H7 (cell line): ENCODE measurements around the gene AARS1. TPM values are rescaled to one million over a fixed set of nuclear protein-coding genes. Genes with fewer than 3 reads are reported as not detected.
A peak's percentile ranks its signal among the peaks of the same experiment; 100 is the strongest.
"Not testable (repeated sequence)": the region's sequence is repeated elsewhere in the genome, so short reads cannot be mapped to it uniquely, and the experiment has no call there.

ENCODE experiments used
- DNase-seq: peaks from one replicate; pipeline ENCODE4 v3.0.0; 2012
- H3K27me3 ChIP-seq: 2 replicates; pipeline ENCODE4 v1.6.0; 2011; ENCODE audit warnings: mild to moderate bottlenecking, low read length; ENCODE audit not compliant: control insufficient read depth, insufficient read depth
- H3K36me3 ChIP-seq: replicated peaks from 2 replicates; pipeline ENCODE4 v1.5.1; 2011; ENCODE audit warnings: low read length; ENCODE audit not compliant: control insufficient read depth, insufficient read depth
- H3K4me3 ChIP-seq: 2 replicates; pipeline ENCODE4 v1.5.1; 2011; ENCODE audit warnings: low read depth, mild to moderate bottlenecking, control low read depth, low read length, moderate library complexity; ENCODE audit not compliant: insufficient read depth
- total RNA-seq: library from RNA; depleted of rRNA; stranded (reverse); fragments of >200 nt; shearing (Covaris generic); gene quantifications from 2 replicates; pipeline ENCODE4 v1.2.3, GENCODE V29; 2014; rRNA removed

AARS1 gene
- total RNA-seq, result 149 and 178 TPM in 2 replicates

DNA sequence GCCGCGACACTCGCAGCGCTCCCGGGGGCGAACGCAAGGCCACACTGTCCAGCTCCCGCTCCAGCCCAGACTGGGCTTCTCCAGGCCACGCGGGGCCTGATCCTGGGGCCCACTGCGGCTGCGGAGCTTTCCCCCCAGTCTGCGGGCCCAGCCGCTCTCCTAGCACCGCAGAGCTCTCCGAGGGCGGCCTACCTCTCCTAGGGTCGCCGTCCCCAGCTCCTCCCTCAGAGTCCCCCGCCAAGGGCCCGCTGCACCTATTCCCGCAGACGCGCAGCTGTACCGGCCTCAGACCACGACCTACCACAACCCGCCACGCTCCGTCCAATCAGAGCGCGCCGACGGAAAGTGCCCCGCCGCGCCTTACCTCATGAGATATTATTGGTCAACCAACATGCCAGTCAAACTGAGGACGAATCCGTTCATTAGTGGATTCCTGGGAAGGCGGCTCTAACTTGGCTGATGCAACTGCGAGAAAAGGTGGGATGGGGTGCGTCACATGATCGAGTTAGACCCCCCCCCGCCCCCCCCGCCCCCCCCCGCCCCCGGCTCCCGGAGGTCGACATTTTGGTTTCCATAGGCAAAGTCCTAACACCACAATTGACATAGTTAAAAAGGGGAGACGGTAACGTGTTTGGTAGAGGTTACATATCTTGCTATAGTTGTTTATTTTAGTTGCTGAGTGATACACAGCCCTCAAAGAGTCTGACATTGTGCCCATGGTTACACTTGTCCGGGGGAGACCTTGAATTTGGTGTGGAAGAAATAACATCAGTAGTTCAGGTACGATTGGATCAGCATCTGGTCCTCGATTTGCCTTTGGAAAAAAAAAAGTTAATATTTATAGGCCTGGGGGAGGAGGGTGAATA, at the start of gene AARS1:
Gene AARS1 (minus strand): TSS at position 278 of the 866 bp plus-strand sequence. CDS start 6,743 bp downstream, outside the sequence.
- Histone ChIP-seq H3K4me3 (peak within 1 kb of the TSS; percentile 100), H3K36me3 (peaks cover 7% of the 10 kb centered on the region), H3K27me3 (no peaks in the 10 kb centered on the region)
- DNase-seq, result peak; percentile 99

DNA sequence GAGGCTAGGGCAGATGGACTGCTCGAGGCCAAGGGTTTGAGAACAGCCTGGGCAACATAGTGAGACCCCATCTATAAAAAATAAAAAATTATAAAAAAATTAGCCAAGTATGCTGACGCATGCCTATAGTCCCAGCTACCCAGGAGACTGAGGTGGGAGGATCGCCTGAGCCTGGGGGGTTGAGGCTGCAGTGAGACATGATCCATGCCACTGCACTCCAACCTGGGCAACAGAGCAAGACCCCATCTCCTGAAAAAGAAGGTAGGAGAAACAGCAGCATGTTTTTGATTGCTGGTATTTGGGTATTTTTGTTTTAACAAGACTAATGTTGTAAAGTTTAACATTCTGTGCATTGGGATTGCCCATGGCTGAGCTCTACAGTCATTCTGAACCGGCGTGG, 48.5 kb upstream of the AARS1 start:
- DNase-seq, result no peak
- Histone ChIP-seq H3K27me3 (no peaks in the 10 kb centered on the region), H3K36me3 (peaks cover 12% of the 10 kb centered on the region), H3K4me3 (no peak overlapping the region)

- peaks cover 19% of the 10 kb centered on the region for H3K36me3 ChIP-seq
- H3K4me3 ChIP-seq, H3K27me3 ChIP-seq, DNase-seq: not testable (repeated sequence)
These were observed 43.4 kb upstream of the AARS1 start for GRCh38 chr16:70332728-70333127.

- Histone ChIP-seq H3K4me3 (no peak overlapping the region), H3K27me3 (no peaks in the 10 kb centered on the region), H3K36me3 (peaks cover 19% of the 10 kb centered on the region)
- peak; percentile 58 for DNase-seq
These were observed 42.5 kb upstream of the AARS1 start for GRCh38 chr16:70331588-70332358.

- Histone ChIP-seq H3K36me3 (peaks cover 19% of the 10 kb centered on the region), H3K27me3 (no peaks in the 10 kb centered on the region), H3K4me3 (no peak overlapping the region)
- no peak for DNase-seq
These were observed 41.8 kb upstream of the AARS1 start for GRCh38 chr16:70331091-70331490.

DNA sequence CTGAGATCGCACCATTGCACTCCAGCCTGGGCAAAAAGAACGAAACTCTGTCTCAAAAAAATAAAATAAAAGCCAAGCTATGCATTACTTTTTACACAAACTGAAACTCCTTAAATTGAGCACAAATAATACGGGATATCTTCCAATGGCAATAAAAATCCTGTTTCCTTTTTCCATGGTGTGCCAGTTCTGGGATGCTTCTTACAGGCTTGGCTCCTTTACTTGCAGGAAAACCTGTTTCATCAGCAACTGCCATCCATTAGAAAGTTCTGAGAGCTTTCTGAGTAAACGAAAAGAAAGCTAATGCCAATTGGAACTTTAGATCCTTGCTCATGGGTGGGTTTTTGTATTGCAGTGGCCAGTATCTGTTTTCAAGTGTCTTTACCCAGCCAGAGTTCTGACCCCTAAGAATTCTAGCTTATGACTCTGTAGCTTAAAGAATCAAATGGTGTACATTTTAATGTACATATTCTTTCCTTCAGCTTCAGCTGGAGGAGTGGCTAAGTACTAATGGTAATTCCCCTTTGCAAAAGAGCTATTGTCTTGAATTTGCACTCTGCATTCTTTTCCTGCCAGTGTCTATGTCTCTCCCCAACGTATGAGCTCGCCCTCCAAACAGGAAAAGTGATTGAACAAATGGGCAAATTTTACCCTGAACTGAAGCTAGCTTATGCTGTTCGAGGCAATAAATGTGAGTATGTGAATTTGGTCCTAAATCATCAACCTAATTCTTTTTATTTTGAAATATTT, 35.9 kb upstream of the AARS1 start:
- DNase-seq, result no peak
- Histone ChIP-seq H3K4me3 (no peak overlapping the region), H3K27me3 (no peaks in the 10 kb centered on the region), H3K36me3 (peaks cover 9% of the 10 kb centered on the region)

- Histone ChIP-seq H3K36me3 (peaks cover 14% of the 10 kb centered on the region), H3K27me3 (no peaks in the 10 kb centered on the region), H3K4me3 (no peak overlapping the region)
- DNase-seq, result no peak
These were observed 30.8 kb upstream of the AARS1 start for GRCh38 chr16:70320121-70320520.

GRCh38 chr16:70307726-70308125, 18.4 kb upstream of the AARS1 start:
- H3K4me3 ChIP-seq, H3K27me3 ChIP-seq, DNase-seq, H3K36me3 ChIP-seq: not testable (repeated sequence)

GRCh38 chr16:70306880-70307279, 17.6 kb upstream of the AARS1 start:
- no peak for DNase-seq
- Histone ChIP-seq H3K36me3 (no peaks in the 10 kb centered on the region; the same call in 1 of the 2 replicates), H3K27me3 (no peaks in the 10 kb centered on the region), H3K4me3 (no peak overlapping the region)

DNA sequence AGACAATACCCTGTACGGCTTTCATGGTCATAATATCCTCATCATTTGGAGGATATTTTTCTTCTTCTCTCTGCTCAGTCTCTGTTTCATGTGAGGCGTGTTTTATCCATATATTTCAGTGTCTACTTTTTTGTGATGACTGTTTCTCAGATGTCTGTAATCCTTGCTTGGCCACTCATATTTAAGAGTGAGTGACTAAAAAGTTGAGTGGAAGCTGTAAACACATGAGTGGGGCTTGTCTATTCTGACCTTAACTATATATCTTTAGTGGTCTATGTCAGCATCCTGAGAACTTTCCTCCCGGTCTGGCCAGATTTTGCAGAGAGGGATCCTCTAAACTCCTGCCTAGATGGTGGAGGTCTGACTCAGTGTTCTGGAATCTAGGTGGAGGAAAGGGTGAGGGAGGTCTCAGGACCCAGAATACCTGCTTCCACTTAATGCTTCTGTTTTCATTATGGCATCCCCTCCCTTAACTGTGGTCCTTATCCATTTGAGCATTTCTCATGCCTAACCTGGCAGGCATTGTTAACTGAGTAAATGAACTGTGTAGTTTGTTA, 15.7 kb upstream of the AARS1 start:
- H3K36me3 ChIP-seq, result no peaks in the 10 kb centered on the region; the same call in 1 of the 2 replicates
- no peaks in the 10 kb centered on the region for H3K27me3 ChIP-seq
- DNase-seq, result no peak
- no peak overlapping the region for H3K4me3 ChIP-seq

- DNase-seq, result no peak
- H3K27me3 ChIP-seq, result no peaks in the 10 kb centered on the region
- H3K36me3 ChIP-seq, result no peaks in the 10 kb centered on the region; the same call in 1 of the 2 replicates
- no peak overlapping the region for H3K4me3 ChIP-seq
These were observed 13.4 kb upstream of the AARS1 start for GRCh38 chr16:70302745-70303144.

- no peak for DNase-seq
- H3K4me3 ChIP-seq, result no peak overlapping the region
- H3K36me3 ChIP-seq, result no peaks in the 10 kb centered on the region; the same call in 1 of the 2 replicates
- no peaks in the 10 kb centered on the region for H3K27me3 ChIP-seq
These were observed 11.8 kb upstream of the AARS1 start for GRCh38 chr16:70301121-70301520.

DNA sequence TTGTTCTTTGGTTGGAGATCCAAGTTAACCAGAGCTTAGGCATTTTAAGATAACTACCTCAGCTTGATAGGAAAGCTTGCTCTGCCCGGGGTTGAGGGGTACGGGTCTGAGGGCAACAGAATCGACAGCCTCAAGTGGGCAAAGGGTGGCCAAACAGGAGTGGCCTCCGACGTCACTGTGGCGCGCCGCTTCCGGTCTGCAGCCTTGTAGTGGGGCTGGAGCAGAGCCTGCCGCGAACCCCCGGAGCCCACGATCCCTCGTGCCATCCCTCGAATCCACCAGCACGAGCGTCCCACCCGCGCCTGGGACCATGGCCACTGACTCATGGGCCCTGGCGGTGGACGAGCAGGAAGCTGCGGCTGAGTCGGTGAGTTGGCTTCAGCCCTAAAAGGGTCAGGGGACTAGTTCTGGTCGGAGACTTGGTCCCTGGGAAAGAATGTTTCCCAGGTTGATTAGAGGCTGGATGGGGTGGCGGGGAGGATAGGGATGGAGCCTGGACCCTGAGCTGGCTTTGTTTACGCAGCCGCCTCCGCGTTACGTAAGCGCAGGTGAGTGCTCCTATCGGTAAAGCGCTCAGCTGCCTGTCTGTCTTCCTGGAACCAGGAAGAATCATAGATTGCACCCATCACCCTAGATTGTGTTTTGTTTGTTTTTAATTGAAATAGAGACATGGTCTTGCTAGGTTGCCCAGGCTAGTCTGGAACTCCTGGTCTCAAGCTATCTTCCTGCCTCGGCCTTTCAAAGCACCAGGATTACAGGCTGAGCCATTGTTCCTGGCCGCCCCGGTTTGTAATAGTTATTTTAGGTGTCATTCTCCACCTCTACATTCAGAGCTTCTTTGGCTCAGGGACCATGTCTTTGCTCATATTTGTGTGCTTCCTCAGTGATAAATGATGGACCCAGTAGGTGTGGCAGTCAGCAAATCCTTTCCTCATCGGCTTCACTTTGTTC, 10.0 kb upstream of the AARS1 start, which contains the start of gene DDX19B:
Gene DDX19B (plus strand): TSS at position 199 of the 951 bp plus-strand sequence. CDS start 112 bp downstream, at position 311.
- peak; percentile 89 for DNase-seq

More for the DNA sequence above, 10.0 kb upstream of the AARS1 start, which contains the start of gene DDX19B:
- H3K27me3 ChIP-seq, result no peaks in the 10 kb centered on the region
- peak within 1 kb of the TSS; percentile 91 for H3K4me3 ChIP-seq
- no peaks in the 10 kb centered on the region; the same call in 1 of the 2 replicates for H3K36me3 ChIP-seq
